ENCODE measurements around the gene ADAMTSL3. TPM values are rescaled to one million over a fixed set of nuclear protein-coding genes. Genes with fewer than 3 reads are reported as not detected.

ADAMTSL3 gene
- total RNA-seq, 1 donor from 2014 or later = 12.5 TPM

- DNase-seq (ENCODE audit: low read depth in 2 of 2) = peak in 1 of 2 donors; percentile 16
These were observed 3.1 kb downstream of the ADAMTSL3 start for GRCh38 chr15:83656943-83657528.

- peak in 1 of 2 donors; percentile 60 for DNase-seq (ENCODE audit: low read depth in 2 of 2)
These were observed 3.6 kb downstream of the ADAMTSL3 start for GRCh38 chr15:83657549-83657948.

GRCh38 chr15:83658430-83659416 lies 4.8 kb downstream of the ADAMTSL3 start:
- DNase-seq (ENCODE audit: low read depth in 2 of 2) = no peak

- DNase-seq (ENCODE audit: low read depth in 2 of 2) = no peak
These were observed 5.5 kb downstream of the ADAMTSL3 start for GRCh38 chr15:83659417-83659812.

- DNase-seq (ENCODE audit: low read depth in 2 of 2) = no peak
These were observed 11.6 kb downstream of the ADAMTSL3 start for GRCh38 chr15:83665480-83665879.

GRCh38 chr15:83670672-83671229 lies 16.8 kb downstream of the ADAMTSL3 start:
- DNase-seq (ENCODE audit: low read depth in 2 of 2) = no peak

- DNase-seq (ENCODE audit: low read depth in 2 of 2) = no peak
These were observed 17.7 kb downstream of the ADAMTSL3 start for GRCh38 chr15:83671603-83672002.

GRCh38 chr15:83673385-83673784 lies 19.5 kb downstream of the ADAMTSL3 start:
- no peak for DNase-seq (ENCODE audit: low read depth in 2 of 2)

GRCh38 chr15:83682476-83683088 lies 28.7 kb downstream of the ADAMTSL3 start:
- DNase-seq (ENCODE audit: low read depth in 2 of 2) = no peak

GRCh38 chr15:83685916-83686332 lies 32.0 kb downstream of the ADAMTSL3 start:
- peak in 1 of 2 donors; percentile 36 for DNase-seq (ENCODE audit: low read depth in 2 of 2)

- no peak for DNase-seq (ENCODE audit: low read depth in 2 of 2)
These were observed 34.3 kb downstream of the ADAMTSL3 start for GRCh38 chr15:83688201-83688600.

GRCh38 chr15:83690676-83691075 lies 36.8 kb downstream of the ADAMTSL3 start:
- no peak for DNase-seq (ENCODE audit: low read depth in 2 of 2)

GRCh38 chr15:83692746-83693581 lies 39.0 kb downstream of the ADAMTSL3 start:
- DNase-seq (ENCODE audit: low read depth in 2 of 2) = peak in 1 of 2 donors; percentile 45

- peak in 1 of 2 donors; percentile 90 for DNase-seq (ENCODE audit: low read depth in 2 of 2)
These were observed 40.1 kb downstream of the ADAMTSL3 start for GRCh38 chr15:83694015-83694414.

GRCh38 chr15:83694536-83694935 lies 40.6 kb downstream of the ADAMTSL3 start:
- no peak for DNase-seq (ENCODE audit: low read depth in 2 of 2)

- peak in 1 of 2 donors; percentile 28 for DNase-seq (ENCODE audit: low read depth in 2 of 2)
These were observed 41.3 kb downstream of the ADAMTSL3 start for GRCh38 chr15:83695246-83695645.

- DNase-seq (ENCODE audit: low read depth in 2 of 2) = peak in 1 of 2 donors; percentile 58
These were observed 42.0 kb downstream of the ADAMTSL3 start for GRCh38 chr15:83695901-83696425.

GRCh38 chr15:83697716-83698115 lies 43.8 kb downstream of the ADAMTSL3 start:
- no peak for DNase-seq (ENCODE audit: low read depth in 2 of 2)

GRCh38 chr15:83698294-83698693 lies 44.4 kb downstream of the ADAMTSL3 start:
- DNase-seq (ENCODE audit: low read depth in 2 of 2) = peak; percentile 7 to 92

GRCh38 chr15:83699028-83699427 lies 45.1 kb downstream of the ADAMTSL3 start:
- DNase-seq (ENCODE audit: low read depth in 2 of 2) = no peak

- DNase-seq (ENCODE audit: low read depth in 2 of 2) = no peak
These were observed 46.2 kb downstream of the ADAMTSL3 start for GRCh38 chr15:83700082-83700481.

Measured in lung microvascular endothelial cell (primary cell).